D721Med (cell line): ENCODE data around the gene SETD3.

Experiments used
- DNase-seq: peaks from one replicate; pipeline ENCODE4 v3.0.0; 2011; ENCODE audit warnings: low spot score; ENCODE audit not compliant: insufficient read length
- FAIRE-seq: peaks from 2 replicates; lab custom pipeline; 2011; peaks lifted over from hg19 to GRCh38; lab: Jason Lieb, UNC
- CTCF ChIP-seq: IDR thresholded peaks from 2 replicates; pipeline ENCODE4 v1.5.1; 2012; ENCODE audit warnings: mild to moderate bottlenecking, control low read depth; ENCODE audit not compliant: insufficient read depth; ENCODE audit errors: missing control alignments

The SETD3 gene

GRCh38 chr14:99441918-99442317 is 38.7 kb downstream of the SETD3 start:
- DNase-seq (no peak), FAIRE-seq (no peak)
- TF ChIP-seq CTCF = no peak

GRCh38 chr14:99441157-99441870 is 39.3 kb downstream of the SETD3 start:
- no peak for TF ChIP-seq CTCF
- DNase-seq (no peak), FAIRE-seq (no peak)

GRCh38 chr14:99440278-99440677 is 40.4 kb downstream of the SETD3 start:
- DNase-seq = no peak
- TF ChIP-seq CTCF = no peak
- FAIRE-seq = no peak

GRCh38 chr14:99437706-99438105 is 43.0 kb downstream of the SETD3 start:
- no peak for TF ChIP-seq CTCF
- DNase-seq (no peak), FAIRE-seq (no peak)

- DNase-seq (no peak), FAIRE-seq (no peak)
Observed at GRCh38 chr14:99436247-99437180, 44.1 kb downstream of the SETD3 start.

GRCh38 chr14:99435327-99435726 is 45.3 kb downstream of the SETD3 start:
- no peak for TF ChIP-seq CTCF
- DNase-seq = no peak
- FAIRE-seq = no peak

More at GRCh38 chr14:99436247-99437180, 44.1 kb downstream of the SETD3 start:
- TF ChIP-seq CTCF = no peak
